GM13976 (cell line): Measurements from ENCODE around the gene SLC7A6OS.

Source experiments
- DNase-seq: peaks from one replicate; pipeline ENCODE4 v3.0.0; 2012; ENCODE audit warnings: low spot score
- in situ Hi-C: fragments of 300-500 bp; cut with MboI; formaldehyde crosslinking; loops from one replicate; pipeline ENCODE4 v1.12.0; 2022; ENCODE audit warnings: low sequenced_read_pairs, mixed read lengths, inconsistent platforms; ENCODE audit not compliant: unreplicated experiment
- TF ChIP-seq, protein P1 (sequence below): IDR thresholded peaks from 2 replicates; pipeline ENCODE4 v1.5.1; 2012; ENCODE audit warnings: borderline replicate concordance, mild to moderate bottlenecking; ENCODE audit not compliant: insufficient read depth; ENCODE audit errors: extremely low read depth, missing control alignments, control extremely low read depth

SLC7A6OS gene

DNA sequence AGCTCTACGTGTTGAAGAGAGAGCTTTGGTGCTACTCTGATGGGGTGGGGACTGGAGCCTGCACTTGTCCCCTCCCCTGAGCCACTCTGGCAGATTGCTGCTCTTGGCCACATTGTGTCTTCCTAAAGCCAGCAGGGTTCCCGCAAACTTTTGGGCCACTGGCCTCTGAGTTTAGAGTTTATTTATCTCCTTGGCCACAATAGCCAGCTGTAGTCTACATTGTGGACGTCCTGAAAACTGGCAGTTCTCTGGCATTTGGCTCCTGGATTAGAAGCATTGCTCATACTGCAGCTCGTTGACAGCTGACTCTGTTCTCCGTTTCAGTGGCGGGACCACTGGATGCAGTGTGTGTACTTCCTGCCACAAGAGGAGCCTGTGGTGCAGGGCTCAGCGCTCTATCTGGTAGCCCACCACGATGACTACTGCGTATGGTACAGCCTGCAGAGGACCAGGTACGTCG lies 34.6 kb upstream of the SLC7A6OS start:
- in situ Hi-C loops, result no loop called here
- TF ChIP-seq, protein P1, sequence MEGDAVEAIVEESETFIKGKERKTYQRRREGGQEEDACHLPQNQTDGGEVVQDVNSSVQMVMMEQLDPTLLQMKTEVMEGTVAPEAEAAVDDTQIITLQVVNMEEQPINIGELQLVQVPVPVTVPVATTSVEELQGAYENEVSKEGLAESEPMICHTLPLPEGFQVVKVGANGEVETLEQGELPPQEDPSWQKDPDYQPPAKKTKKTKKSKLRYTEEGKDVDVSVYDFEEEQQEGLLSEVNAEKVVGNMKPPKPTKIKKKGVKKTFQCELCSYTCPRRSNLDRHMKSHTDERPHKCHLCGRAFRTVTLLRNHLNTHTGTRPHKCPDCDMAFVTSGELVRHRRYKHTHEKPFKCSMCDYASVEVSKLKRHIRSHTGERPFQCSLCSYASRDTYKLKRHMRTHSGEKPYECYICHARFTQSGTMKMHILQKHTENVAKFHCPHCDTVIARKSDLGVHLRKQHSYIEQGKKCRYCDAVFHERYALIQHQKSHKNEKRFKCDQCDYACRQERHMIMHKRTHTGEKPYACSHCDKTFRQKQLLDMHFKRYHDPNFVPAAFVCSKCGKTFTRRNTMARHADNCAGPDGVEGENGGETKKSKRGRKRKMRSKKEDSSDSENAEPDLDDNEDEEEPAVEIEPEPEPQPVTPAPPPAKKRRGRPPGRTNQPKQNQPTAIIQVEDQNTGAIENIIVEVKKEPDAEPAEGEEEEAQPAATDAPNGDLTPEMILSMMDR, result no peak
- no peak for DNase-seq

DNA sequence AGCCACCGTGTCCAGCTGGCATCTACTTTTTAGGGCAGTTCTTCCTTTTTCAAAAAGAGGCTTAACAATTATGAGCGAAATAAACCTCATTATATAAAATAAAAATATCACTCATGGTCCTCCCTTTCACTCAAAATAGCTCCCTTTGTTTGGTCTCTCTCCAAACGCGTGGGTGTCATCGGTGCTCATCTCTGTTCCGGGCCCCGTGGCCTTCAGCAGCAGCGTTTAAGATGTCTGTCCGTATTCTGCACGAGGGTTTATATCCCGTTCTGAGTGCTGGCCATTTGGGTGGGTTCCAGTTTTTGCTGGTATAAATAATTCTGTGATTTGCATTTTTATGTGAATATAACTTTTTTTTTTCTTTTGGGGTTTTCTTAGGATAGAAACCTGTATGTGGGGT lies 33.5 kb upstream of the SLC7A6OS start:
- in situ Hi-C loops, result no loop called here
- DNase-seq, result no peak
- TF ChIP-seq, protein P1, result no peak

DNA sequence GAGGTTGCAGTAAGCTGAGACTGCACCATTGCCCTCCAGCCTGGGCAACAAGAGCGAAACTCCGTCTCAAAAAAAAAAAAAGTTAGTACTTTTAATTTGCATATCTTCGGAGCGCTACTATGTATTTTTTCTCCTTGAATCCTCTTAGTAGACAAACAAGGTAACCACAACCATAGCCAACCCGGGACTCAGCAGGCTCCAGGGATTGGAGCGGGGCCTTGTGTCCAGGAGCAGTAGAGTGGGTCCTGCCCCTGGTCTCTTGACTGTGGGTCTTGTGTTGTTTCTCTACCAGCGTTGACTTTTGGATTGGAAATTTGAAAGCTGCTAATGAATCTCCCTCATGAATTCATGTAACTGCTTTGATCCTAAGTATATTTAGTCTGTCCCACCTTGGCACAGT lies 32.4 kb upstream of the SLC7A6OS start:
- TF ChIP-seq, protein P1, result no peak
- DNase-seq, result no peak
- in situ Hi-C loops, result no loop called here

DNA sequence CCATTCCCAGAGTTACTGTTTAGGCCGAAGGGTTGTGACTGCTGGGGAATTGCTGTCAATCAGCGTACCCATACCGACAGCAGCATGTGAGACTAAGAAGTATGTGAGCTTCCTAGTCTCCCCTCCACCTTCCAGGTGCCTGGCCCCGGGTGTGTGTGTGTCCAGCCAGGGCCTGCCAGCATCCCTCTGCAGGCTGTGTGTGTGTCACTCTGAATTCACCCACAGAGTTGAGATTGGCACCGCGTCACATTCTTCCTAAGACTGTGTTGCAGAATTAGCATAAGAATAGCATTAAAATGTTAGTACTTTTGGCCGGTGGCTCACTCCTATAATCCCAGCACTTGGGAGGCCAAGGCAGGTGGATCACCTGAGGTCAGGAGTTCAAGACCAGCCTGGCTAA lies 31.9 kb upstream of the SLC7A6OS start:
- DNase-seq, result no peak
- TF ChIP-seq, protein P1, result no peak
- in situ Hi-C loops, result no loop called here

DNA sequence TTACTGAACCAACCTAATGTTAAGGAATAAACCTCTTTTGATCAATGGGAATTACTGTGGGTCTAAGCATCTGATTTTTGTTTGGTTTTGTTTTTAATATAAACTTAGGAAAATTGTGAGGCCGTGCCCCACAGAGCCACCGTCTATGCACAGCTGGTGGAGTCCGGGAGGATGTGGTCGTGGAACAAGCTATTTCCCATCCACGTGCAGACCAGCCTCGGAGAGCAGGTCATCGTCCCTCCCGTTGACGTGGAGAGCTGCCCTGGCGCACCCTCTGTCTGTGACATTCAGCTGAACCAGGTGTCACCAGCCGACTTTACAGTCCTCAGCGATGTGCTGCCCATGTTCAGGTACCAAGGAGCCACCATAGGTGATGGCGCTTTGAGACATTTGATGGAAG lies 28.5 kb upstream of the SLC7A6OS start:
- TF ChIP-seq, protein P1, result no peak
- in situ Hi-C loops, result no loop called here
- DNase-seq, result no peak

DNA sequence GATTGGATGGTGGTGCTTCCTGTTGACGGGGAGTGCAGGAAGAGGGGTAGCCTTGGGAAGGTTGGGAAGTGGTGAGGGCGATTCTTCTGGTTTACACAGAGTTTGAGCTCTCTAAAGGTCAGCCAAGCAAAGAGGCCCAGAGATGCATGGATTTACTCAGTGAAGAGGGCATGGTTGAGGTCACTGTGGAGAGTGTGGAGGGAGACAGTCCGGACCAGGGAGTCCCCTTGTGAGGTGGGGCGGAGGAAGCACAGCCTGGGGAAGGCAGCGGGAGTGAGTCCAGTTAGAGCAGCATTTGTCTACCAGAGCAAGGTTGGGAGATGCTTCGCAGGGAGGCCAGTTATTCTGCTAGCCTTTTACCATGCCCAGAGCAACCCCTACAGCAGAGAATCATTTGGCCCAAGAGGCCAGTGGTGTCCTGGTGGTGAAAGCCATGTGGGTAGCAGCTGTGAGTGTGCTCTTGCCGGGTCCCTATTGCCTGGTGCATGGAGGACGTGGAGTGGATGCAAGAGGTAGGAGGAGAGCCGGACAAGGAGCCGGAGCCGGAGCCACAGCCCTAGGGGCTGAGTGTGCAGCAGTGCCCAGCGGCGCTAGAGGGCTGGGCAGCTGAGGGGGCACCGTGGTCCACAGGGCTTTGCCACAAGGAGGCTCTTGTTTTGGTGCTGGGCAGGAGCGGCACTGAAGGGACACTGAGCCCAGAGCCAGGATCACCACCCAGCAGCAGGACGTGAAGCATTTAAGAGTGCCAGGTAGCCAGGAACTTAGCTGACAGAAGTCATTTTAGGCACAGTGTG lies 27.8 kb upstream of the SLC7A6OS start:
- in situ Hi-C loops, result no loop called here
- TF ChIP-seq, protein P1, result no peak
- no peak for DNase-seq
